ENCODE measurements around the gene CDK11A.
A peak's percentile ranks its signal among the peaks of the same experiment; 100 is the strongest.

The CDK11A gene

GRCh38 chr1:1658583-1659549 is 65.3 kb downstream of the CDK11A start, which contains the start of gene CDK11B:
TSS of gene CDK11B (minus strand) at chr1:1659004. CDS start at chr1:1657485, 1,519 bp downstream.
- DNase-seq = peak; percentile 97 to 99 (median 98)
